PC-3 (cell line): ENCODE measurements around the gene CRLF2. TPM values are rescaled to one million over a fixed set of nuclear protein-coding genes. Genes with fewer than 3 reads are reported as not detected.
A peak's percentile ranks its signal among the peaks of the same experiment; 100 is the strongest.
"Not testable (repeated sequence)": the region's sequence is repeated elsewhere in the genome, so short reads cannot be mapped to it uniquely, and the experiment has no call there.

ENCODE experiments used
- ATAC-seq: fragments of 200-7000 bp; cut with Tn5 transposase; 2 replicates; pipeline ENCODE4 v1.9.1; 2020; ENCODE audit warnings: mild to moderate bottlenecking, moderate library complexity
- BruUV-seq: library from RNA; stranded (reverse); fragments of 400-500 nt; replicated peaks from 2 replicates; lab custom pipeline; 2021; lab: Mats Ljungman, UMichigan
- CTCF ChIA-PET: fragments of 300-600 bp; sonication (Branson Sonifier 250); formaldehyde crosslinking; loops from one replicate; lab custom pipeline; 2022; ENCODE audit warnings: antibody characterized with exemption; lab: Charles Lee
- POLR2A ChIA-PET: fragments of 300-600 bp; sonication (Branson Sonifier 250); formaldehyde crosslinking; loops from one replicate; lab custom pipeline; 2022; ENCODE audit warnings: antibody characterized with exemption; ENCODE audit not compliant: unreplicated experiment; lab: Charles Lee
- DNase-seq: peaks from one replicate; pipeline ENCODE4 v3.0.0-alpha.2; 2015
- H2AFZ ChIP-seq: fragments of 300-600 bp; sonication (generic); 2 replicates; pipeline ENCODE4 v1.6.0; 2016; ENCODE audit warnings: antibody characterized with exemption, low read length
- H3F3A ChIP-seq: fragments of 300-600 bp; sonication (generic); one replicate; pipeline ENCODE4 v1.6.0; 2017; ENCODE audit warnings: antibody characterized with exemption, low read length, control low read depth, mild to moderate bottlenecking; ENCODE audit not compliant: unreplicated experiment
- H3K27ac ChIP-seq: fragments of 300-600 bp; sonication (generic); 2 replicates; pipeline ENCODE4 v1.5.1; 2016; ENCODE audit warnings: mild to moderate bottlenecking, low read length
- H3K27me3 ChIP-seq: fragments of 300-600 bp; sonication (generic); 2 replicates; pipeline ENCODE4 v1.6.1; 2016; ENCODE audit warnings: low read length, mixed read lengths
- H3K36me3 ChIP-seq: fragments of 300-600 bp; sonication (generic); 2 replicates; pipeline ENCODE4 v1.6.1; 2016; ENCODE audit warnings: low read depth, mixed run types, low read length, mixed read lengths
- H3K4me1 ChIP-seq: fragments of 300-600 bp; sonication (generic); 2 replicates; pipeline ENCODE4 v1.5.1; 2016; ENCODE audit warnings: low read length; ENCODE audit not compliant: insufficient read depth
- H3K4me2 ChIP-seq: fragments of 300-600 bp; sonication (generic); 2 replicates; pipeline ENCODE4 v1.6.0; 2016; ENCODE audit warnings: low read length
- H3K4me3 ChIP-seq: fragments of 300-600 bp; sonication (generic); 2 replicates; pipeline ENCODE4 v1.5.1; 2016; ENCODE audit warnings: mild to moderate bottlenecking, low read length, mixed read lengths
- H3K79me2 ChIP-seq: fragments of 300-600 bp; sonication (generic); 2 replicates; pipeline ENCODE4 v1.6.1; 2017; ENCODE audit warnings: low read length, mixed read lengths
- H3K9ac ChIP-seq: fragments of 300-600 bp; sonication (generic); 2 replicates; pipeline ENCODE4 v1.6.0; 2016; ENCODE audit warnings: mild to moderate bottlenecking, low read length
- H3K9me2 ChIP-seq: fragments of 300-600 bp; sonication (generic); replicated peaks from 2 replicates; pipeline ENCODE4 v1.6.1; 2016; ENCODE audit warnings: mixed run types, low read length, mixed read lengths
- H3K9me3 ChIP-seq: fragments of 300-600 bp; sonication (generic); 2 replicates; pipeline ENCODE4 v1.6.1; 2016; ENCODE audit warnings: low read length, mixed read lengths
- H4K20me1 ChIP-seq: fragments of 300-600 bp; sonication (generic); 2 replicates; pipeline ENCODE4 v1.6.1; 2016; ENCODE audit warnings: low read length, mixed read lengths
- EZH2 ChIP-seq: fragments of 300-600 bp; sonication (generic); IDR thresholded peaks from one replicate; pipeline ENCODE4 v1.6.1; 2017; ENCODE audit warnings: antibody characterized with exemption, mild to moderate bottlenecking, low read length; ENCODE audit not compliant: unreplicated experiment
- EZH2phosphoT487 ChIP-seq: fragments of 300-600 bp; sonication (generic); IDR thresholded peaks from 2 replicates; pipeline ENCODE4 v1.6.1; 2018; ENCODE audit warnings: mild to moderate bottlenecking, antibody characterized with exemption, low read length, borderline replicate concordance
- intact Hi-C: fragments of 100-400 bp; cut with micrococcal nuclease; formaldehyde crosslinking; loops from 2 replicates; pipeline ENCODE4 v1.9.0; 2023
- total RNA-seq: library from RNA; depleted of rRNA; stranded (reverse); fragments of >200 nt; gene quantifications from 2 replicates; pipeline ENCODE4 v1.2.3, GENCODE V29; 2014
- TF ChIP-seq, protein P1 (sequence below): fragments of 300-600 bp; sonication (generic); conservative IDR thresholded peaks from 2 replicates; pipeline ENCODE4 v1.5.1; 2017; ENCODE audit warnings: antibody characterized with exemption, low read depth, mild to moderate bottlenecking, low read length

Gene CRLF2
- total RNA-seq, 1 experiment from 2014 or later = not detected

DNA sequence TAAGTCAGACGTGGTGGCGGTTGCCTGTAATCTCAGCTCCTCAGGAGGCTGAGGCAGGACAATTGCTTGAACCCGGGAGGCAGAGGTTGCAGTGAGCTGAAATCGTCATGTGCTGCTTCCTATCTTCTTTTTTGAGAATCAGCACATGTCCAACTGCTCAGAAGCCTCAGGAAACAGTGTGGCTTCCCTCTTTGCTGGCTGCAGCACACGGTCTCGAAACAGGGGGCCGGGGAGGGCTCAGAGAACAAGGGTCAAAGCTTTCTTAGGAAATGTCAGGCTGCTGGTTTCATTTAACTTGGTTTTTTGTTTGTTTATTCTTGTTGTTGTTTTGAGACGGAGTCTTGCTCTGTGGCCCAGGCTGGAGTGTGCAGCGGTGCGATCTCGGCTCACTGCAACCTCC is 31.3 kb downstream of the CRLF2 start:
- H4K20me1 ChIP-seq = no peaks in the 10 kb centered on the region
- ATAC-seq (no peak), DNase-seq (no peak)
- H3K79me2 ChIP-seq = no peaks in the 10 kb centered on the region
- H3K27ac ChIP-seq = no peak overlapping the region
- no peak overlapping the region for H3K9ac ChIP-seq
- TF ChIP-seq, protein P1, sequence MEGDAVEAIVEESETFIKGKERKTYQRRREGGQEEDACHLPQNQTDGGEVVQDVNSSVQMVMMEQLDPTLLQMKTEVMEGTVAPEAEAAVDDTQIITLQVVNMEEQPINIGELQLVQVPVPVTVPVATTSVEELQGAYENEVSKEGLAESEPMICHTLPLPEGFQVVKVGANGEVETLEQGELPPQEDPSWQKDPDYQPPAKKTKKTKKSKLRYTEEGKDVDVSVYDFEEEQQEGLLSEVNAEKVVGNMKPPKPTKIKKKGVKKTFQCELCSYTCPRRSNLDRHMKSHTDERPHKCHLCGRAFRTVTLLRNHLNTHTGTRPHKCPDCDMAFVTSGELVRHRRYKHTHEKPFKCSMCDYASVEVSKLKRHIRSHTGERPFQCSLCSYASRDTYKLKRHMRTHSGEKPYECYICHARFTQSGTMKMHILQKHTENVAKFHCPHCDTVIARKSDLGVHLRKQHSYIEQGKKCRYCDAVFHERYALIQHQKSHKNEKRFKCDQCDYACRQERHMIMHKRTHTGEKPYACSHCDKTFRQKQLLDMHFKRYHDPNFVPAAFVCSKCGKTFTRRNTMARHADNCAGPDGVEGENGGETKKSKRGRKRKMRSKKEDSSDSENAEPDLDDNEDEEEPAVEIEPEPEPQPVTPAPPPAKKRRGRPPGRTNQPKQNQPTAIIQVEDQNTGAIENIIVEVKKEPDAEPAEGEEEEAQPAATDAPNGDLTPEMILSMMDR = no peak
- TF ChIP-seq EZH2 (no peak), EZH2phosphoT487 (no peak)
- no peaks in the 10 kb centered on the region for H3K4me1 ChIP-seq
- no peaks in the 10 kb centered on the region for H3K36me3 ChIP-seq
- H2AFZ ChIP-seq = no peak overlapping the region
- ChIA-PET CTCF (no interaction called here), POLR2A (no interaction called here)
- no peak overlapping the region for H3K4me3 ChIP-seq
- no TSS peak for BruUV-seq
- H3K27me3 ChIP-seq = no peaks in the 10 kb centered on the region
- H3K9me3 ChIP-seq = no peaks in the 10 kb centered on the region
- H3F3A ChIP-seq = no peaks in the 10 kb centered on the region
- H3K4me2 ChIP-seq = no peak overlapping the region
- intact Hi-C loops = no loop called here
- H3K9me2 ChIP-seq = no peaks in the 10 kb centered on the region

DNA sequence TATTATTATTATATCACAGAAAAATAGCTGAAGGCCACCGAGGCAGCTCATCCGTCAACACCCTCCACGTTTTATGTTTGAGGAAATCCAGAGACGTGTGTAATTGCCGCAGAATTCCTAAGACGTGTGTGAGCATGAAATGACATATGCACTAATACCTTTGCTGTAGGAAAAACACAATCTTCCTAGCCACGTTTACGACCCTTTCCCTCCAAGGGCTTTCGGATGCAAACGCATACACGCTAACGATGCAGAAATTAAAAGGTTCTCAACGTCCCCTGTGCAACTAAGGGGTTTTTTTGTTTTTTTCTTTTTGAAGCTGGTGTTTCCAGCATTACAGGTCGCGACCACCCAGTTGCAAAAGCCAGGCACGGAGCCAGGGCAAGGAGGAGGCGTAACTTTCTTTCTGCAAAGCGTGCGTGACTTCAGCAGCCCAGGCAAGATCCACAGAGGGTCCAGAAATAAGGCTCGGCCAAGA is 33.8 kb downstream of the CRLF2 start:
- H3K9me3 ChIP-seq = no peaks in the 10 kb centered on the region
- no peaks in the 10 kb centered on the region for H3K79me2 ChIP-seq
- H3K4me3 ChIP-seq = peak overlapping the region; percentile 58
- ChIA-PET CTCF (no interaction called here), POLR2A (no interaction called here)
- H3K27ac ChIP-seq = no peak overlapping the region
- H3F3A ChIP-seq = no peaks in the 10 kb centered on the region
- H3K9me2 ChIP-seq = no peaks in the 10 kb centered on the region
- no peaks in the 10 kb centered on the region for H3K4me1 ChIP-seq
- TF ChIP-seq EZH2phosphoT487 (no peak), EZH2 (no peak)
- TF ChIP-seq, protein P1 = no peak
- no peaks in the 10 kb centered on the region for H3K36me3 ChIP-seq
- no peak overlapping the region for H3K9ac ChIP-seq
- H4K20me1 ChIP-seq = no peaks in the 10 kb centered on the region
- H2AFZ ChIP-seq = peak overlapping the region; percentile 73
- 0 out of 2 replicates have a peak, but pooled peaks cover 7% of the 10 kb centered on the region for H3K27me3 ChIP-seq
- no TSS peak for BruUV-seq
- peak overlapping the region; percentile 81 for H3K4me2 ChIP-seq
- intact Hi-C loops = no loop called here
- ATAC-seq (no peak), DNase-seq (peak; percentile 40)

DNA sequence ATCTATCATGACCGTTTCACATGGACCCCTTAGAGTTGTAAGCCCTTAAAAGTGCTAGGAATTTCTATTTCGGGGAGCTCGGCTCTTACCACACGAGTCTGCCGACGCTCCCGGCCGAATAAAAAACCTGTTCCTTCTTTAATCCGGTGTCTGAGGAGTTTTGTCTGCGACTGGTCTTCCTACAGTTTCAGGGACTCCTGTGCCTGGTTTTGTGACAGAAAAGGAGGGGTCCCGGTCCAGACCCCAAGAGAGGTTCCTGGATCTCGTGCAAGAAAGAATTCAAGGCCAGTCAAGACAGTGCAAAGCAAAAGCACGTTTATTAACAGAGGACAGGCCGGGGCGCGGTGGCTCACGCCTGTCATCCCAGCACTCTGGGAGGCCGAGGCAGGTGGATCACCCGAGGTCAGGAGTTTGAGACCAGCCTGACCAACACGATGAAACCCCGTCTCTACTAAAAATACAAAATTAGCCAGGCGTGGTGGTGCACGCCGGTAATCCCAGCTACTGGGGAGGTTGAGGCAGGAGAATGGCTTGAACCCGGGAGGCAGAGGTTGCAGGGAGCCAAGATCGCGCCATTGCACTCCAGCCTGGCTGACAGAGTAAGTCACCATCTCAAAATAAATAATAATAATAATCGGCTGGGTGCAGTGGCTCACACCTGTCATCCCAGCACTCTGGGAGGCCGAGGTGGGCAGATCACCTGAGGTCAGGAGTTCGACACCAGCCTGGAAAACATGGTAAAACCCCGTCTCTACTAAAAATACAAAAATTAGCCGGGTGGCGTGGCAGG is 35.7 kb downstream of the CRLF2 start:
- H3K4me3 ChIP-seq = not testable (repeated sequence)

DNA sequence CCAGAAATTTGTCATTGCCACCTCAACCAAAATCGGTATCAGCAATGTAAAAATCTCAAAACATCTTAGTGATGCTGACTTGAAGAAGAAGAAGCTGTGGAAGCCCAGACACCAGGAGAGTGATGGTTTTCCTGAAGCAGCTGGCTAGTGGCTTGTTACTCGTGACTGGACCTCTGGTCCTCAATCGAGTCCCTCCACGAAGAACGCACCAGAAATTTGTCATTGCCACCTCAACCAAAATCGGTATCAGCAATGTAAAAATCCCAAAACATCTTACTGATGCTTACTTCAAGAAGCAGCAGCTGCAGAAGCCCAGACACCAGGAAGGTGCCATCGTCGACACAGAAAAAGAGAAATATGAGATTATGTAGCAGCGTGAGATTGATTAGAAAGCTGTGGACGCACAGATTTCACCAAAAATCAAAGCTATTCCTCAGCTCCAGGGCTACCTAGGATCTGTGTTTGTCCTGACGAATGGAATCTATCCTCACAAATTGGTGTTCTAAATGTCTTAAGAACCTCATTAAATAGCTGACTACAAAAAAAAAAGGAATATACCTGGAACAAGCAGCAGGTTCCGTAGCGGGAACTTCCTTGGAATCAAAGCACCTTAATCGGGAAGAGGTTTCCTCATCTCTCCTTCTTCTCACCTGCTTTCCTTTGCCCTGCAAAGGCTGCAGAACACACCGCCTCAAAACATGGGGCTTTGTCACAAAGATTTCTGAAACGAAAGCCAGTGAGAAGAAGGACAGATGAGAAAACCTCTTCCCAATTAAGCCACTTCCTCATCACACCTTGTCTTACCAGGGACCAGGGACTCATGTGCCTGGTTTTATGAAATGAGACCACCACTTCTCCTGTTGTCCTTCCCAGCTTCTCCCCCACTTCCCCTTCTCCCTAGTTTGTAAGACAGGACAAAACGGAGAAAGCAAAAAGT is 37.6 kb downstream of the CRLF2 start:
- intact Hi-C loops, ATAC-seq, H3K36me3 ChIP-seq, H3K4me1 ChIP-seq, H3K27me3 ChIP-seq, H4K20me1 ChIP-seq, H3K4me3 ChIP-seq, H3K79me2 ChIP-seq, H3K27ac ChIP-seq, H3K9me2 ChIP-seq, H3F3A ChIP-seq, BruUV-seq, CTCF ChIA-PET, H3K9me3 ChIP-seq, DNase-seq, POLR2A ChIA-PET, H3K9ac ChIP-seq, H2AFZ ChIP-seq, H3K4me2 ChIP-seq: not testable (repeated sequence)

More for the DNA sequence above, 35.7 kb downstream of the CRLF2 start:
- H3F3A ChIP-seq, H3K9me3 ChIP-seq, H3K36me3 ChIP-seq, H4K20me1 ChIP-seq, CTCF ChIA-PET, H3K4me2 ChIP-seq, ATAC-seq, H3K4me1 ChIP-seq, H3K27ac ChIP-seq, intact Hi-C loops, H3K9ac ChIP-seq, POLR2A ChIA-PET, H3K27me3 ChIP-seq, DNase-seq, H2AFZ ChIP-seq, H3K9me2 ChIP-seq, H3K79me2 ChIP-seq, BruUV-seq: not testable (repeated sequence)
